Stomach (tissue), 4 donors: ENCODE results near the gene LNP1.

ENCODE experiments used
- CTCF ChIP-seq, 7 experiments: fragments of 450-650 bp in 4 of 7; fragments of 200-600 bp in 3 of 7; sonication (generic) in 3 of 7; IDR thresholded peaks; one replicate each; pipeline ENCODE4 v1.5.1; 2016 to 2019; ENCODE audit warnings: antibody characterized with exemption in 7 of 7, control low read depth in 2 of 7, mild to moderate bottlenecking in 1 of 7
- POLR2A ChIP-seq, 4 donors: fragments of 450-650 bp; IDR thresholded peaks; one replicate each; pipeline ENCODE4 v1.6.1; 2016; ENCODE audit warnings: antibody characterized with exemption in 4 of 4, control low read depth in 2 of 4, mild to moderate bottlenecking in 1 of 4, moderate library complexity in 1 of 4

GRCh38 chr3:100471444-100471843 is 70.1 kb downstream of the LNP1 start:
- TF ChIP-seq POLR2A (IDR thresholded peaks at IDR 0.05), result no peak
- TF ChIP-seq CTCF (IDR thresholded peaks at IDR 0.05), result no peak
